GOT3 (cell line): ENCODE results near the gene EFCAB8.
"Not testable (repeated sequence)": the region's sequence is repeated elsewhere in the genome, so short reads cannot be mapped to it uniquely, and the experiment has no call there.

Source experiments
- DNase-seq: peaks from one replicate; lab custom pipeline; 2025; ENCODE audit warnings: mixed read lengths; lab: John Stamatoyannopoulos, UW

Gene EFCAB8

GRCh38 chr20:32888636-32889035, 29.9 kb downstream of the EFCAB8 start:
- no peak for DNase-seq

GRCh38 chr20:32889281-32889680, 30.6 kb downstream of the EFCAB8 start:
- no peak for DNase-seq

GRCh38 chr20:32891491-32891890, 32.8 kb downstream of the EFCAB8 start:
- DNase-seq, result no peak

GRCh38 chr20:32891926-32892660, 33.4 kb downstream of the EFCAB8 start:
- DNase-seq, result no peak

GRCh38 chr20:32893263-32894025, 34.7 kb downstream of the EFCAB8 start:
- no peak for DNase-seq

- no peak for DNase-seq
These were observed 35.3 kb downstream of the EFCAB8 start for GRCh38 chr20:32894026-32894483.

GRCh38 chr20:32894711-32895355, 36.1 kb downstream of the EFCAB8 start:
- DNase-seq, result no peak

GRCh38 chr20:32896521-32897280, 38.0 kb downstream of the EFCAB8 start:
- no peak for DNase-seq

- no peak for DNase-seq
These were observed 40.0 kb downstream of the EFCAB8 start for GRCh38 chr20:32898729-32899128.

- DNase-seq, result no peak
These were observed 44.0 kb downstream of the EFCAB8 start for GRCh38 chr20:32902456-32903420.

GRCh38 chr20:32903666-32904175, 45.0 kb downstream of the EFCAB8 start:
- no peak for DNase-seq

GRCh38 chr20:32904678-32905077, 46.0 kb downstream of the EFCAB8 start:
- DNase-seq, result not testable (repeated sequence)

GRCh38 chr20:32906200-32906599, 47.5 kb downstream of the EFCAB8 start:
- DNase-seq, result no peak

- DNase-seq, result no peak
These were observed 48.3 kb downstream of the EFCAB8 start for GRCh38 chr20:32906871-32907495.

GRCh38 chr20:32907886-32908285, 49.2 kb downstream of the EFCAB8 start:
- no peak for DNase-seq

- no peak for DNase-seq
These were observed 49.9 kb downstream of the EFCAB8 start for GRCh38 chr20:32908334-32909292.

- DNase-seq, result no peak
These were observed 50.7 kb downstream of the EFCAB8 start for GRCh38 chr20:32909451-32909850.

- no peak for DNase-seq
These were observed 51.3 kb downstream of the EFCAB8 start for GRCh38 chr20:32909896-32910571.
